HG03520 (cell line): ENCODE data around the gene HOXA6.

Experiments
- ATAC-seq: cut with Tn5 transposase; IDR thresholded peaks from one replicate; pipeline ENCODE4 v1.9.1; 2021; ENCODE audit warnings: mild to moderate bottlenecking, moderate library complexity; ENCODE audit not compliant: unreplicated experiment

Gene HOXA6

GRCh38 chr7:27185013-27185853 lies 37.7 kb upstream of the HOXA6 start, which contains the start of gene HOXA11:
HOXA11 (minus strand) TSS chr7:27185232; CDS start chr7:27185144, 88 bp downstream.
- ATAC-seq = no peak

DNA sequence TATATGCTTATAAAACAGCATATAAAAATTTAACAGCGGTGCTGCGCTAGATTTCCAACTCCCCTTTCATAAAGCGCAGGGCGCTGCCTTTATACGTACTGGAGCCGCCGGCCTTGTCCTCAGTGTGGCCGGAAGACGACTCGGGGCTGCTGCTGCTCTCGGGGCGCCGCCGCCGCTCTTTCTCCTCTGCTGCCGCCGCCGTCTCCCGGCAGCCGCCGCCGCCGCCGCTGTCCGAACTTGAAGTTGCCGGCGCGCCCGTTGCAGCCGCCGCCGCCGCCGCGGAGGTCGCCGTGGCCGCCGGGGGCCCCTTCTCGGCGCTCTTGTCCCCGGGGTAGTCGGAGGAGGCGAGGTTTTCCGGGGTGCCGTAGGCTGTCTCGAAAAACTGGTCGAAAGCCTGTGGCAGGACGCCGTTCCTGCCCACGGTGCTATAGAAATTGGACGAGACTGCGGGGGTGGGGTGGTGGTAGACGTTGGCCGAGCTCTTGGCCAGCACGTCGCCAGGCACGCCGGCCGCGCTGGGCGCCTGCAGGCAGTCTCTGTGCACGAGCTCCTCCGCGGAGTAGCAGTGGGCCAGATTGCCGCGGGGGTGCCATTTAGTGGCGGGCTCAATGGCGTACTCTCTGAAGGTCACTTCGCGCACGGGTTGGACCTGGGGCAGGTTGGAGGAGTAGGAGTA lies 36.9 kb upstream of the HOXA6 start:
- no peak for ATAC-seq

DNA sequence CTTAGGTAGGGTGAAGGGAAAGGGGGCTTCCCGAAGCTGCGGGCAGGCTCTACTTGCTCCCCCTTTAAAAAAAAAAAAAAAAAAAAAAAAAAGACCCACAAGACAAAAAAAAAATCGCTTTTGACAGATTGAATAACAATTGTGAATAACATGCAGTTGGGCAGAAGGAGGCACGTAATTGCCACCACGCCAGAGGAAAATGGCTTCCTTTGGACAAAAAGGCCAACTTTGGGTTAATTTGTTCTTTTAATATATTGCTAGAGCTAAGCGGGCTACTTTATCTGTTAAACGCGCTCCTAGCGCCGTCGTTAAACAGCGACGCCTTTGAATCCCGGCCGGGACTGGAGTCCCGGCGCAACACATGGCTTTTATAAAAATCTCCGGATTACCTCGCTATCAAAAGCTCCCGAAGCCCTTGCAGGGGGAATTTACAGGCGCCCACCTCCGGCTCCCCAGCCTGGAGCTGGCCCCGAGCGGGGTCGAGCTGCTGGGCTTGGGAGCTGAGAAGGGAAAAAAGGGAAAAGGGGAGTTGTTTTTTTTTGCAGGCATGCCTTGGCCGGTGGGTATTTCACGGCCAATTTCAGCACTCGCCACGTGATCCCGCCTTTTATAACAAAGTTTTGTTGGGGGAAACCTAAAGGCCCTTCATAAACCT lies 36.2 kb upstream of the HOXA6 start:
- no peak for ATAC-seq

- ATAC-seq = no peak
Measured at GRCh38 chr7:27182861-27183681, 35.5 kb upstream of the HOXA6 start.

- no peak for ATAC-seq
Measured at GRCh38 chr7:27182285-27182841, 34.8 kb upstream of the HOXA6 start.

- ATAC-seq = no peak
Measured at GRCh38 chr7:27181795-27182275, 34.3 kb upstream of the HOXA6 start.

- no peak for ATAC-seq
Measured at GRCh38 chr7:27180431-27181420, 33.2 kb upstream of the HOXA6 start.

DNA sequence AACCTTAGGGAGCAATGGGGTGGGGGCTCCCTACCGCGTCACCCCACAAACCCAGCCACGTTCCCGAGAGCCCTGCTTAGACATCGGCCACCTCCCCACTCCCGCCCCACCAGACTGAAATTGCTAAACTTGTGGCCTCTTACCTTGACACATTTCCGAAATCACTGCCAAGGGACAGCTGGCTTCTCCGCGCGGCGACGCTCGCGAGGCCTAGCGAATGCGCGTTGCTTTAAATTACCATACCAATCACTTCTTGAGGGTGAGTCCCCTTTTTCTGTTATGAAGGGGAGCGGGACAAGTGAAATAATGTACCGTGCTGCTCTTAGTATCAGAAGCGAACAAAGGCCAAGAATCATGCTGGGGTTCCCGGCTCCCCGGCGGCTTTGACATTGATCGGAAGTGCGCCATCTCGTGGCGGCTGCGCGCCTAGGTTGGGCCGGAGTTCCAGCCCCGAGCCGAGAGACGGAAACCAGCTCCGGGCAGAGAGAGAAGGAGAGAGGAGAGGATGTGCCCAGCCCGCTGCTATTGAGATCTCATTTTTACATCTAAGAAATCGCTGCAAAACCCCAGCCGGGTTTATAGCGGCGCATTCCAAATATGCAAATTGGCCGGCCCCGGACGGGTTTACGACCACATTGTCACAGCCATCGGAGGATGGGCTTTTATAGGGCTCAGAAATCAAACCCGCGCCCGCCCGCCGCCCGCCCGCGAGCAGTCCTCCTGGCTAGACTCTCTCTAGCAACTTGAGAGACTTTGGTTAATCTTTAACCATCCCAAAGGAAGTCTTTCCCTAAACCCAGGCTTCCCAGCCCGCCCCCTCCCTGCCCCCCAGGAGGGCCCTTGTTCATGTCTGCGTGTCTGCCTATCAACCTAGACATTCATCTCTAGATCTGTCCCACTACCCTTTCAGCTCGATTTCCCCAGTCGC lies 32.2 kb upstream of the HOXA6 start:
- ATAC-seq = no peak

DNA sequence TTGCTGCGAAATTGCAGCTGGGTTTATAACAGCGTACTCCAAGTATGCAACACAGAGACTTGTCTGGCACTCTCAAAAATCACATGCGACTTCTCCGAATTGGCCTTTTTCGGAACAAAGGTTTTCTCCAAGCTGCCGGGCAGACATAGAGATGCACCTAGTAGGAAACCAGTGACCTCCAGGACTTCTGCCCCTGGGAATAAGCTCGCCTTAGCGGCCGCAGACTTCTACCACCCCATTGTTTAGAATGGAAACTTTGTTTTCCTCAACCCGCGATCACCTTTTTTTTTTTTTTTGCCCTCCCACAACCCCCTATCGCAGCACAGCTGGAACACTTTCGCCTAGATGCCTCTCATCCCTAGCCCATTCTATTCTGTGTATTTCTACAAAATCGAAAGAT lies 31.5 kb upstream of the HOXA6 start:
- no peak for ATAC-seq

GRCh38 chr7:27178366-27178765 lies 30.8 kb upstream of the HOXA6 start:
- no peak for ATAC-seq

DNA sequence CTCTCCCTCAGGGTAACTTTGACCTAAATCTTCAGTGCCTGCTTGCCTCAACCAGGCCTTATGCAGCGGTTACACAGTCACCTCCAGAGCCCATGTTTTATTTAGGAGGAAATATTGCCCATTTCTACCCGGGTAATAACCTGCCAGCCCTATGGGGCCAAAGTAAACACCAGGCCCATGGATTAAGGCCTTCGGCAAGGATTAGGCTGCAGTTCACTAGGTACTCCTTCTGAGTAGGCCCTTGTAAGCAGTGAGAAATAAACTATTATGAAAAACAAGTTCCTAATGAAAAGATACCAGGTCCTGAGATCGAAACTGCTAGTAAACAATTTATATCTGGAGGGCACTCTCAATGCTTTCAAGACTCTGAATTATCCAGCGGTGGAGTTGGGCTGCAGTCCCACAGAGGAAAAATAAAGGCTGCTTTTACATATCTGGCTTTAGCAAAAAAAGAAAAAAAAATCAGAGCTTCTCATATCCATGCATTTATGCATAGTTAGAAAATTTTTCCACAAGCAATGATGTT lies 30.3 kb upstream of the HOXA6 start:
- ATAC-seq = no peak

- ATAC-seq = no peak
Measured at GRCh38 chr7:27176962-27177794, 29.6 kb upstream of the HOXA6 start.

DNA sequence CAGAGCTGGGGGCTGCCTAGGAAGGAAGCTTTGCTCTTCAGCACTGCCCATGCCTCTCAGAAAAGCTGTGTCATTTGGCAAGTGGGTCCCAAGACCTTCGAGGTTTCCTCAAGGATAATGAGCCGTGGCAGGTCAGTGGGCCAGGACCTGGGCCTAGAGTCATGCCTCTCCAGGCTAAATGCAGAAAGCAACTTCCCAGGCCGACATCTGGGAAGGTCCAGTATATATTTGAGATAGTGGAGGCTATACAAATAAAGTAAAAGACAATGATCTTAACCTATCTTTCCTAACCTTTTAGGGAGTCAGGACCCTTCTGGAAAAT lies 28.9 kb upstream of the HOXA6 start:
- ATAC-seq = no peak

DNA sequence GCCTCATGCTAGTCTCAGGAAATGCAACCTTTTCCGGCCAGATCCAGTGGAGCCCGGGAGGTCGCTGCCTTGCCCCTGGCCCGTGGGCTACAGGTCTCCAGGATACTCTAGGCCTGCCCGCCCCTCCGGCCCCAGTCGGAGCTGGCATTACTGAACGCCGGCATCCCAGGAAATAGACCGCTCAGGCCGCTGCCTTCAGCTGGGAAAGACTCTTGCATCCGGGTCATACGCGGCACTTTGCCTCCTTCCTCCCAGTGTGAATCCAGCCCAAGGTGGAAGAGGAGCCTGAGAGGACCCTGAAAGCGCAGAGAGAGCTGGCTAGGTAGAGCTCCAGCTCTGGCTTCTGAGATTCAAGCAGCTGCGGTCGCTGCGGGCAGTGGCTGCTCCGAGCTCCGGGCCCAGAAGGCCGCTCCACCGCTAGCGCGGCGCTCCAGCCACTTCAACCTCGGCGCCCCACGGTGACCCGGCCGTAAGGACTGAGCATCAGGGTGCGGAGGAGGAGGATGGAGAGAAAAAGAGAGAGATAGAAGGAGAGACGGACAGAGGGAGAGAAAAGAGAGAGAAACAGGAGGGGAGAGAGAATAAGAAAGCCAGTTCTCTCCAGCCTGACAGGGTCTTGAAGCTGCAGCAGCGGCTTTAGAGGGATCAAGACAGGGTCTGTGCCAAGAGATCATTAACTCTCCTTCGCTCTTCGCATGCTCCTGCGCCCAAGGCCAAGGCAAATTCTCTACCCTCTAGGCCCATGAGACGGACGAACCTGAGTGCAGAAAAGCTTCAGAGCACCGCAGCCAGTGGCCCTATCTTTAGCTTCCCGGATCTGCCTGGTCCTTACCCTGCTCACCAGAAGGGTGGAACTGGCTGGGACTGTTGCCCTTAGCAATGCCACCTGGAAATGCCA lies 28.3 kb upstream of the HOXA6 start:
- ATAC-seq = no peak

- ATAC-seq = no peak
Measured at GRCh38 chr7:27174874-27175625, 27.5 kb upstream of the HOXA6 start.
